OCI-LY1 (cell line): Measurements from ENCODE around the gene PTPN13.

Source experiments
- EZH2 ChIP-seq: fragments of 200-600 bp; sonication (generic), shearing (Covaris generic); IDR thresholded peaks from 2 replicates; pipeline ENCODE4 v1.8.0; 2017; ENCODE audit warnings: borderline replicate concordance, mixed run types, mild to moderate bottlenecking, antibody characterized with exemption, low read length, moderate library complexity, mixed read lengths
- TF ChIP-seq, protein P1 (sequence below): fragments of 200-600 bp; sonication (generic), shearing (Covaris generic); IDR thresholded peaks from 2 replicates; pipeline ENCODE4 v1.5.1; 2017; ENCODE audit warnings: mild to moderate bottlenecking, antibody characterized with exemption, low read length, moderate library complexity, mixed read lengths

DNA sequence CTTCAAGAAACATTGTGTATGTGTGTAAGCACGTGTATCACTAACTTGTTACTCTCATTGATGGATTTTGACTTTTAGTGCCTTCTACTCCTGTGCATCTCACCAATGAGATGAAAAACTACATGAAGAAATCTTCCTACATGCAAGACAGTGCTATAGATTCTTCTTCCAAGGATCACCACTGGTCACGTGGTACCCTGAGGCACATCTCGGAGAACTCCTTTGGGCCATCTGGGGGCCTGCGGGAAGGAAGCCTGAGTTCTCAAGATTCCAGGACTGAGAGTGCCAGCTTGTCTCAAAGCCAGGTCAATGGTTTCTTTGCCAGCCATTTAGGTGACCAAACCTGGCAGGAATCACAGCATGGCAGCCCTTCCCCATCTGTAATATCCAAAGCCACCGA lies 168.5 kb downstream of the PTPN13 start:
- TF ChIP-seq, protein P1, sequence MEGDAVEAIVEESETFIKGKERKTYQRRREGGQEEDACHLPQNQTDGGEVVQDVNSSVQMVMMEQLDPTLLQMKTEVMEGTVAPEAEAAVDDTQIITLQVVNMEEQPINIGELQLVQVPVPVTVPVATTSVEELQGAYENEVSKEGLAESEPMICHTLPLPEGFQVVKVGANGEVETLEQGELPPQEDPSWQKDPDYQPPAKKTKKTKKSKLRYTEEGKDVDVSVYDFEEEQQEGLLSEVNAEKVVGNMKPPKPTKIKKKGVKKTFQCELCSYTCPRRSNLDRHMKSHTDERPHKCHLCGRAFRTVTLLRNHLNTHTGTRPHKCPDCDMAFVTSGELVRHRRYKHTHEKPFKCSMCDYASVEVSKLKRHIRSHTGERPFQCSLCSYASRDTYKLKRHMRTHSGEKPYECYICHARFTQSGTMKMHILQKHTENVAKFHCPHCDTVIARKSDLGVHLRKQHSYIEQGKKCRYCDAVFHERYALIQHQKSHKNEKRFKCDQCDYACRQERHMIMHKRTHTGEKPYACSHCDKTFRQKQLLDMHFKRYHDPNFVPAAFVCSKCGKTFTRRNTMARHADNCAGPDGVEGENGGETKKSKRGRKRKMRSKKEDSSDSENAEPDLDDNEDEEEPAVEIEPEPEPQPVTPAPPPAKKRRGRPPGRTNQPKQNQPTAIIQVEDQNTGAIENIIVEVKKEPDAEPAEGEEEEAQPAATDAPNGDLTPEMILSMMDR = no peak
- TF ChIP-seq EZH2 = no peak
